RWPE1 (cell line): Measurements from ENCODE around the gene SAMD9.

Experiments
- CTCF ChIA-PET: fragments of 350-600 bp; sonication (Branson Sonifier 250); formaldehyde crosslinking; extraction: SDS; loops from one replicate; lab custom pipeline; 2021; lab: Yijun Ruan, JAX
- POLR2A ChIA-PET: fragments of 400-600 bp; formaldehyde crosslinking; extraction: SDS; loops from one replicate; lab custom pipeline; 2020; ENCODE audit warnings: antibody characterized with exemption; ENCODE audit not compliant: low non-redundant PET; lab: Yijun Ruan, JAX
- DNase-seq: peaks from one replicate; pipeline ENCODE4 v3.0.0; 2012; ENCODE audit warnings: low spot score
- H3K27ac ChIP-seq: fragments of 450-650 bp; 2 replicates; pipeline ENCODE4 v1.5.1; 2017
- CTCF ChIP-seq: fragments of 450-650 bp; conservative IDR thresholded peaks from 2 replicates; pipeline ENCODE4 v1.5.1; 2017; ENCODE audit warnings: low read depth, mild to moderate bottlenecking

SAMD9 gene

GRCh38 chr7:93156884-93157283 lies 39.1 kb upstream of the SAMD9 start:
- no peak overlapping the region for H3K27ac ChIP-seq
- no peak for TF ChIP-seq CTCF
- CTCF ChIA-PET = no interaction called here
- POLR2A ChIA-PET = no interaction called here
- DNase-seq = no peak

DNA sequence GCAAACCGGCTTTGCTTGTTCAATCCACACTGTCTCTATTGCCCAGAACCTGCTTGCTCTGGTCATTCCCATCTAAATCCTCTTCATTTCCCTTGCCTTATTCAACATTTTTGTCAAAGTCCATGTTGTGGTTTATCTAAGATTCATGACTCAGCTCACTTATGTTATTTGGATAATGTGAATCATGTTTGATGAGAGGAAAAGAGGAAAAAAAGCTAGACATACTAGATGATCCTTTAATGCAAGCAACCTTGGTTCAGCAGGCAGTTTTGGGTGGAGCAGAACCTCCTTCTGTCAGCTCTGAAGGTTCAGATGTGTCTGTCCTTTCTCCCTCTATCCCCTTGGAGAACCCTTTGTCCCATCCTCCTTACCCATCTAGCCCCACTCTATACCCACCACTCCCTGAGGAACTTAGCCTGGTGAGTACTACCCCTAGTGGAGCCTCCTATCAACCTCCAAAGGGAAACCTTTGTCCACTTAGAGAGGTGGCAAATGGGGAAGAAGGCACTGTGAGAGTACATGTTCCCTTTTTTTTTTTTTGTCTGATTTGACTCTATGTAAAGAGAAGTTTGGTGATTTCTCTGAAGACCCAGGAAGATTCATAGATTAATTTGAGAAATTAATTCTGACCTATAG lies 32.5 kb upstream of the SAMD9 start:
- ChIA-PET POLR2A (no interaction called here), CTCF (no interaction called here)
- H3K27ac ChIP-seq = no peak overlapping the region
- TF ChIP-seq CTCF = no peak
- no peak for DNase-seq

- POLR2A ChIA-PET = no interaction called here
- no peak for TF ChIP-seq CTCF
- no peak for DNase-seq
- CTCF ChIA-PET = no interaction called here
- no peak overlapping the region for H3K27ac ChIP-seq
Observed at GRCh38 chr7:93148727-93149126, 30.9 kb upstream of the SAMD9 start.

GRCh38 chr7:93148144-93148543 lies 30.4 kb upstream of the SAMD9 start, which contains the start of gene SAMD9L:
Gene SAMD9L (minus strand): TSS chr7:93148385. CDS start chr7:93135971, 12,414 bp downstream.
- DNase-seq = no peak
- no peak within 1 kb of the TSS for H3K27ac ChIP-seq
- no peak for TF ChIP-seq CTCF
- POLR2A ChIA-PET = no interaction called here
- CTCF ChIA-PET = no interaction called here

GRCh38 chr7:93147363-93147762 lies 29.6 kb upstream of the SAMD9 start:
- no peak overlapping the region for H3K27ac ChIP-seq
- TF ChIP-seq CTCF = no peak
- POLR2A ChIA-PET = no interaction called here
- CTCF ChIA-PET = no interaction called here
- DNase-seq = peak; percentile 41

GRCh38 chr7:93146472-93147141 lies 28.8 kb upstream of the SAMD9 start:
- CTCF ChIA-PET = interaction anchor here (0.6 kb wide), 2 partner anchors 27 to 931 kb away, joined by 3 to 4 read pairs; no protein-coding TSS in a partner anchor
- no peak for TF ChIP-seq CTCF
- H3K27ac ChIP-seq = no peak overlapping the region
- POLR2A ChIA-PET = no interaction called here
- DNase-seq = no peak
